CD4-positive, alpha-beta memory T cell (primary cell): ENCODE data around the gene SLC25A19. TPM values are rescaled to one million over a fixed set of nuclear protein-coding genes. Genes with fewer than 3 reads are reported as not detected.
"Not testable (repeated sequence)": the region's sequence is repeated elsewhere in the genome, so short reads cannot be mapped to it uniquely, and the experiment has no call there.

Experiments
- CTCF ChIA-PET: fragments of 350-600 bp; sonication (Branson Sonifier 250); formaldehyde crosslinking; loops from one replicate; lab custom pipeline; 2021; ENCODE audit warnings: inconsistent platforms; ENCODE audit not compliant: partially characterized antibody; lab: Charles Lee
- POLR2A ChIA-PET: fragments of 350-600 bp; sonication (Branson Sonifier 250); formaldehyde crosslinking; loops from one replicate; lab custom pipeline; 2021; ENCODE audit not compliant: partially characterized antibody; lab: Charles Lee
- DNase-seq, 5 donors: peaks; one replicate each; pipeline versions ENCODE4 v3.0.0 to v3.0.0-alpha.2; 2020 to 2022; ENCODE audit warnings: mixed read lengths in 1 of 5
- H3K27ac ChIP-seq: one replicate; pipeline ENCODE4 v1.7.0; 2013; ENCODE audit warnings: low read depth, low read length
- H3K27me3 ChIP-seq: 2 replicates; pipeline ENCODE4 v1.7.0; 2013; ENCODE audit warnings: mild to moderate bottlenecking, low read length, moderate library complexity; ENCODE audit not compliant: insufficient read depth
- H3K36me3 ChIP-seq: 2 replicates; pipeline ENCODE4 v1.7.0; 2013; ENCODE audit warnings: mild to moderate bottlenecking, low read length, moderate library complexity; ENCODE audit not compliant: insufficient read depth
- H3K4me1 ChIP-seq: 2 replicates; pipeline ENCODE4 v1.7.0; 2013; ENCODE audit warnings: mild to moderate bottlenecking, low read length, moderate library complexity; ENCODE audit not compliant: insufficient read depth
- H3K4me3 ChIP-seq, 2 donors: one replicate each; pipeline ENCODE4 v1.7.0; 2013; ENCODE audit warnings: low read length in 2 of 2, mild to moderate bottlenecking in 1 of 2
- H3K9me3 ChIP-seq, 2 donors: one replicate each; pipeline ENCODE4 v1.7.0; 2013; ENCODE audit warnings: low read length in 2 of 2, control low read depth in 1 of 2; ENCODE audit not compliant: control insufficient read depth in 1 of 2
- H3K27ac Mint-ChIP-seq, 7 donors: one replicate each; pipeline ENCODE4 v1.8.0; 2020 to 2021; ENCODE audit warnings: mixed read lengths in 7 of 7, mild to moderate bottlenecking in 6 of 7, inconsistent platforms in 3 of 7, moderate library complexity in 3 of 7
- H3K27me3 Mint-ChIP-seq, 2 donors: one replicate each; pipeline ENCODE4 v1.8.0; 2020 to 2021; ENCODE audit warnings: mixed read lengths in 2 of 2
- H3K36me3 Mint-ChIP-seq, 2 donors: one replicate each; pipeline ENCODE4 v1.8.0; 2020 to 2021; ENCODE audit warnings: mixed read lengths in 2 of 2, inconsistent platforms in 1 of 2, mild to moderate bottlenecking in 1 of 2
- H3K4me1 Mint-ChIP-seq, 4 donors: one replicate each; pipeline ENCODE4 v1.8.0; 2020 to 2021; ENCODE audit warnings: mixed read lengths in 4 of 4, mild to moderate bottlenecking in 1 of 4
- H3K4me3 Mint-ChIP-seq, 8 donors: one replicate each; pipeline ENCODE4 v1.8.0; 2020 to 2021; ENCODE audit warnings: mixed read lengths in 8 of 8, mild to moderate bottlenecking in 7 of 8, moderate library complexity in 6 of 8, inconsistent platforms in 3 of 8
- H3K9me3 Mint-ChIP-seq, 8 donors: one replicate each; pipeline ENCODE4 v1.8.0; 2020 to 2021; ENCODE audit warnings: mixed read lengths in 8 of 8, mild to moderate bottlenecking in 5 of 8, inconsistent platforms in 3 of 8, moderate library complexity in 1 of 8
- intact Hi-C: fragments of 100-400 bp; cut with micrococcal nuclease; formaldehyde crosslinking; loops from one replicate; pipeline ENCODE4 v1.15.1; 2023
- polyA plus RNA-seq, 2 donors: library from polyadenylated mRNA; unstranded; fragments of 300-500 nt; fragmentation: Illumina TruSeq; gene quantifications; one replicate each; pipeline ENCODE4 v1.2.3, GENCODE V29; 2021
- total RNA-seq, 2 experiments: library from RNA; stranded (reverse); gene quantifications; one replicate each; pipeline ENCODE4 v1.2.3, GENCODE V29; 2021

Gene SLC25A19
- total and polyA plus RNA-seq, 4 experiments from 2014 or later: 13.2 to 21.8 (median 17.6) TPM

DNA sequence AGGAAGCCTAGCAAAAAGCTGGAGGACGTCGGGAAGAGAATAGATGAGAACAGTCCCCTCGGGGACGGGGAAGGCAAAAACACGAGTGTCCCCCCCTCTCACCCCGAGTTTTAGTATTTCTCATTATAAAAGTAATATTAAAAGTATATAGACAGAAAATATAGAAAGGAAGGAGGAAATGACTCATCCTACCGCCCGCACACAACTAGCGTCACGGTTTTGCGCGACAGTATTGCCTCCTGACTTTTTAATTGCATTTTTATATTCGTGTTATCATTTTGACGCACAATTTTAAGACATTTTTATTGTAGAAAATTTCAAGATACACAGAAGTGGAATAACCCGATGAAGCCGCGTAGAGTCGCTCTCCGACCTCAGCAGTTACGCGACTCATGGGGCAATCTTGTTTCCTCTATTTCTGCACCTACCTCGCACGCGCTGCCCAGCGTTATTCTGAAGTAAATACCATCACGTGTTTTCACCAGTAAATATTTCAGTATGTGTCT is 652 bp upstream of the SLC25A19 start:
- Histone ChIP-seq H3K27ac (peak overlapping the region; percentile 79), H3K4me3 (peak overlapping the region; percentile 93 to 96), H3K9me3 (no peaks in the 10 kb centered on the region), H3K27me3 (no peaks in the 10 kb centered on the region), H3K36me3 (peaks cover 7% of the 10 kb centered on the region), H3K4me1 (peaks cover 12% of the 10 kb centered on the region)
- Mint-ChIP-seq H3K4me3 (peak overlapping the region; percentile 98 to 100 (median 100)), H3K27ac (peak overlapping the region; percentile 98 to 100 (median 100)), H3K9me3 (no peaks in the 10 kb centered on the region), H3K27me3 (no peaks in the 10 kb centered on the region), H3K36me3 (peaks cover 10 to 22% of the 10 kb centered on the region in 2 donors), H3K4me1 (peaks cover 4 to 31% (median 14%) of the 10 kb centered on the region in 4 donors)
- ChIA-PET CTCF (interaction anchor here (0.8 to 3.5 kb wide), 18 partner anchors 11 to 227 kb away, joined by 3 to 59 read pairs (median 6); partner anchors contain the start of genes GGA3, GRB2, MIF4GD and MRPS7), POLR2A (interaction anchor here (0.8 to 3.9 kb wide), 41 partner anchors 10 to 493 kb away, joined by 3 to 148 read pairs (median 5); partner anchors contain the start of genes ARMC7, FDXR, GGA3 and GRB2)
- intact Hi-C loops: loop anchor here (1.0 to 2.0 kb wide), 8 partner anchors 19 to 417 kb away; partner anchors contain the start of genes GGA3, GRB2, KCTD2 and MIF4GD
- DNase-seq: peak in 3 of 5 donors; percentile 69 to 87 (median 79)

DNA sequence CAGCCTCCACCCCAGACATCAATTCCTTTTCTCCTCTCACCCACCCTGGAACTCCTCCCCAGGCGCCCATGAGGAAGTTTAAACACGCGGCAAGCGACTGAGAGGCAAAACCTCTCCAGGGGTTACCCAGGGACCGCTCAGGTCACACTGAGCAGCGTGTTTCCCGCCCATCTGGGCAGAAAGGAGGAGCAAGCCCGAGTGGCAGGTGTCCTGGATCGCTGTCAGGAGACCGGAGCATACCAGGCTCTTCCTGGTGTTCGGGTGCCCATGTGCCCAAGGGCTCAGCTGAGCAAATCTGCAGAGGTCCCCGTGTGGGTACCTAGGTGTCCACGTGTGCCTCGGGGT is 491 bp downstream of the SLC25A19 start:
- ChIA-PET CTCF (interaction anchor here (0.8 to 3.5 kb wide), 18 partner anchors 10 to 573 kb away, joined by 3 to 59 read pairs (median 5); partner anchors contain the start of genes GGA3, GRB2, MIF4GD and MRPS7), POLR2A (interaction anchor here (0.5 to 3.9 kb wide), 48 partner anchors 8 to 566 kb away, joined by 3 to 148 read pairs (median 5); partner anchors contain the start of genes ARMC7, FDXR, GGA3 and GRB2)
- peaks cover 10 to 23% of the 10 kb centered on the region in 2 donors for H3K36me3 Mint-ChIP-seq
- intact Hi-C loops: loop anchor here (1.0 to 2.0 kb wide), 8 partner anchors 17 to 415 kb away; partner anchors contain the start of genes GGA3, GRB2, KCTD2 and MIF4GD
- Histone ChIP-seq H3K27me3 (no peaks in the 10 kb centered on the region), H3K9me3 (no peaks in the 10 kb centered on the region), H3K36me3 (peaks cover 7% of the 10 kb centered on the region), H3K4me1 (peaks cover 12% of the 10 kb centered on the region), H3K4me3 (peak overlapping the region; percentile 93 to 96), H3K27ac (peak overlapping the region; percentile 79)
- no peak for DNase-seq
- H3K4me1 Mint-ChIP-seq: peaks cover 4 to 31% (median 14%) of the 10 kb centered on the region in 4 donors
- H3K4me3 Mint-ChIP-seq: peak overlapping the region; percentile 98 to 100 (median 100)
- no peaks in the 10 kb centered on the region for H3K9me3 Mint-ChIP-seq
- H3K27me3 Mint-ChIP-seq: no peaks in the 10 kb centered on the region
- H3K27ac Mint-ChIP-seq: peak overlapping the region; percentile 98 to 100 (median 100)

DNA sequence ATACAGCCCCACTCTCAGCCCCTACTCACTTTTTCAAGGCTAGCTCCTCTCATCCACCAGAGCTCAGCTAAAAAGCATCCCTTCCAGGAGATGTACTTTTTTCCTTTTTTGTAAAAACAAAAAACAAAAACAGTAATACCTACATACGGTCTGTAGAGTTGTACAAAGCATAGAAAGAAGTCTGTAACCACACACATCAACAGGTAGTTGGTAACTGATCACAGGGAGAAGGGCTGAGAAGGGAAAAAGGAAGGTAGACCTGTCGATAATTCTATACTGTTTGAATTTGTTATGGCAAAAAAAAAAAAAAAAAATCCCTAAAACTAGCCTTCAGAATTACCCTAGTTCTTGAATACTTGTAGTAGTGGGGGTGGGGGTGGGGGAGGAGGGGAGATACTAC is 874 bp downstream of the SLC25A19 start:
- Histone ChIP-seq H3K27ac (peak overlapping the region; percentile 79), H3K36me3 (peaks cover 7% of the 10 kb centered on the region), H3K9me3 (no peaks in the 10 kb centered on the region), H3K4me1 (peaks cover 12% of the 10 kb centered on the region), H3K27me3 (no peaks in the 10 kb centered on the region), H3K4me3 (peak overlapping the region in 1 of 2 donors; percentile 96)
- peak overlapping the region; percentile 98 to 100 (median 100) for H3K4me3 Mint-ChIP-seq
- no peak for DNase-seq
- no peaks in the 10 kb centered on the region for H3K27me3 Mint-ChIP-seq
- intact Hi-C loops: loop anchor here (2.0 kb wide), 1 partner anchor 228 kb away; the partner anchor contains the start of gene TSEN54
- POLR2A ChIA-PET: interaction anchor here (0.8 to 3.9 kb wide), 20 partner anchors 8 to 492 kb away, joined by 3 to 148 read pairs (median 9); partner anchors contain the start of genes GGA3, GRB2, LLGL2 and MIF4GD
- peaks cover 4 to 31% (median 14%) of the 10 kb centered on the region in 4 donors for H3K4me1 Mint-ChIP-seq
- CTCF ChIA-PET: interaction anchor here (1.0 to 3.5 kb wide), 8 partner anchors 18 to 573 kb away, joined by 3 to 59 read pairs (median 6); partner anchors contain the start of genes GRB2 and MIF4GD
- H3K36me3 Mint-ChIP-seq: peaks cover 13 to 27% of the 10 kb centered on the region in 2 donors
- H3K9me3 Mint-ChIP-seq: no peaks in the 10 kb centered on the region
- peak overlapping the region; percentile 98 to 100 (median 100) for H3K27ac Mint-ChIP-seq

DNA sequence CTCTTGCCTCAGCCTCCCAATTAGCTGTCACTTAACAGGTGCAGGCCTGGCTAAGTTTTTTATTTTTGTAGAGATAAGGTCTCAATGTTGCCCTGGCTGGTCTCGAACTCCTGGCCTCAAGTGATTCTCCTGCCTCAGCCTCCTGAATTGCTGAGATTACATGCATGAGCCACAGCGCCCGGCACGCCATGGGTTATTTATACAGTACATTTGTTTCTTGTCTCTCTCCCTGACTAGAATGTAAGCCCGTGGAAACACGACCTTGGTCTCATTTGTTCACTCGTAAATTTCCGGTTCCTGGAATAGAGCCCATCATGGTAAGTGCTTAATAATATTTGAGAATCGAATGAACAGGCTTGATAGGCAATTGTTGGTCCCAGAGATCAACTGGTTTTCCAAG is 2.0 kb downstream of the SLC25A19 start:
- H3K27ac Mint-ChIP-seq: peak overlapping the region in 3 of 7 donors; percentile 12 to 98 (median 19)
- POLR2A ChIA-PET: interaction anchor here (1.0 to 2.4 kb wide), 2 partner anchors 15 to 39 kb away, joined by 3 to 17 read pairs; partner anchors contain the start of gene MIF4GD

DNA sequence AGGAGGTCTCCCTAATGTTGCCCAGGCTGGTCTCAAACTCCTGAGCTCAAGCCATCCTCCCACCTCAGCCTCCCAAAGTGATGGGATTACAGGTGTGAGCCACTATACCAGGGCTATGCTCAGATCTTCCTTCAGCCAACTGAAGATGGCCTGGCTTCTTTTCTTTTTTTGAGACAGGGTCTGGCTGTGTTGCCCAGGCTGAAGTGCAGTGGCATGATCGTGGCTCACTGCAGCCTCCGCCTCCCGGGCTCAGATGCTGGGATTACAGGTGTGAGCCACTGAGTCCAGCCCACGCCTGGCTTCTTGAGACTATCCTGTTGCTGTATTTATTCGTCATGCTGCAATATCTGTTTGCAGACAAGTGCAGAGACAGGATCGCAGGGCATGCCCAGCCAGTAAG is 4.1 kb downstream of the SLC25A19 start:
- intact Hi-C loops: no loop called here
- no peak overlapping the region for H3K4me3 ChIP-seq
- CTCF ChIA-PET: no interaction called here
- peaks cover 8% of the 10 kb centered on the region for H3K4me1 ChIP-seq
- no peaks in the 10 kb centered on the region for H3K9me3 Mint-ChIP-seq
- H3K9me3 ChIP-seq: no peaks in the 10 kb centered on the region
- POLR2A ChIA-PET: interaction anchor here (2.4 to 2.6 kb wide), 2 partner anchors 13 to 23 kb away, joined by 8 to 17 read pairs; partner anchors contain the start of genes GGA3, MIF4GD and MRPS7
- peaks cover 14% of the 10 kb centered on the region for H3K36me3 ChIP-seq
- DNase-seq: no peak
- no peaks in the 10 kb centered on the region for H3K27me3 ChIP-seq
- H3K27ac Mint-ChIP-seq: peak overlapping the region in 1 of 7 donors; percentile 72
- peaks cover 20 to 33% of the 10 kb centered on the region in 2 donors for H3K36me3 Mint-ChIP-seq
- no peak overlapping the region for H3K4me3 Mint-ChIP-seq
- no peaks in the 10 kb centered on the region for H3K27me3 Mint-ChIP-seq
- H3K27ac ChIP-seq: no peak overlapping the region
- peaks cover 4 to 27% (median 12%) of the 10 kb centered on the region in 4 donors for H3K4me1 Mint-ChIP-seq

More for the DNA sequence above, 2.0 kb downstream of the SLC25A19 start:
- Histone ChIP-seq H3K9me3 (no peaks in the 10 kb centered on the region), H3K4me1 (peaks cover 12% of the 10 kb centered on the region), H3K36me3 (peaks cover 7% of the 10 kb centered on the region), H3K27me3 (no peaks in the 10 kb centered on the region), H3K4me3 (no peak overlapping the region), H3K27ac (no peak overlapping the region)
- CTCF ChIA-PET: no interaction called here
- intact Hi-C loops: no loop called here
- no peaks in the 10 kb centered on the region for H3K9me3 Mint-ChIP-seq
- H3K4me3 Mint-ChIP-seq: peak overlapping the region in 2 of 8 donors; percentile 15 to 39
- H3K4me1 Mint-ChIP-seq: peaks cover 4 to 31% (median 14%) of the 10 kb centered on the region in 4 donors
- H3K27me3 Mint-ChIP-seq: no peaks in the 10 kb centered on the region
- no peak for DNase-seq
- peaks cover 15 to 29% of the 10 kb centered on the region in 2 donors for H3K36me3 Mint-ChIP-seq

DNA sequence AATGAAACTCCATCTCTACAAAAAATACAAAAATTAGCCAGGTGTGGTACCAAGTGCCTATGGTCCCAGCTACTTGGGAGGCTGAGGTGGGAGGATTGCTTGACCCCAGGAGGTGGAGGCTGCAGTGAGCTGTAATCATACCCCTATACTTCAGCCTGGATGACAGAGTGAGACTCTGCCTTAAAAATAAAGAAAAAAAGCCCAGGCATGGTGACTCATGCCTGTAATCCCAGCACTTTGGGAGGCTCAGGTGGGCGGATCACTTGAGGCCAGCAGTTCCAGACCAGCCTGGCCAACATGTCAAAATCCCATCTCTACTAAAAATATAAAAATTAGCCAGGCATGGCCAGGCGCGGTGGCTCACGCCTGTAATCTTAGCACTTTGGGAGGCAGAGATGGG is 9.0 kb downstream of the SLC25A19 start:
- intact Hi-C loops: not testable (repeated sequence)

More for the DNA sequence above, 9.0 kb downstream of the SLC25A19 start:
- H3K27me3 Mint-ChIP-seq, H3K9me3 Mint-ChIP-seq, H3K27me3 ChIP-seq, DNase-seq, H3K9me3 ChIP-seq, H3K4me3 ChIP-seq, H3K27ac ChIP-seq, H3K27ac Mint-ChIP-seq, H3K4me1 Mint-ChIP-seq, CTCF ChIA-PET, H3K4me3 Mint-ChIP-seq, H3K4me1 ChIP-seq: not testable (repeated sequence)
- POLR2A ChIA-PET: interaction anchor here (0.5 to 2.1 kb wide), 2 partner anchors 9 to 220 kb away, joined by 3 to 10 read pairs; partner anchors contain the start of gene SLC25A19
- H3K36me3 ChIP-seq: peaks cover 14% of the 10 kb centered on the region
- H3K36me3 Mint-ChIP-seq: peaks cover 10 to 13% of the 10 kb centered on the region in 2 donors
